ENCODE results near the gene ACTN1. TPM values are rescaled to one million over a fixed set of nuclear protein-coding genes. Genes with fewer than 3 reads are reported as not detected.
"Not testable (repeated sequence)": the region's sequence is repeated elsewhere in the genome, so short reads cannot be mapped to it uniquely, and the experiment has no call there.

ACTN1 gene
- total RNA-seq, 1 experiment from 2014 or later, result 90.9 TPM

DNA sequence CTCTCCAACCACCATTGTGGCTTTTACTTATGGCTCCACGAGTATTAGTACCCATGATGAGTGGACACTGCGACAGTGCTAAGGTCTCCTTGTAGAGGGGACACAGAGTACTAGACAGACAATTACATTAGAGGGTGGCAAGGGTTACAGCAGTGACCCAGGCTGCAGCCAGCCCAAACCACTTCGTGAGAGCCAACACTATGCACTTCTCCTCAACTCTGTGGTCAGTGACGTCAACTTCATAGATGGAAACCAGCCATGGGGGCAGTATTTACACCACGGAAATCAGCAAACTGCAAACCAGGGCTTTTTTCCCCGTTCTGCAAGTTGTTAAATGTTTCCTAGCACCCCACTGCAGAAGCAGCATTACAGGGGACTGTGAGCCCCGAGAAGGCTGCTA lies 124.7 kb downstream of the ACTN1 start:
- in situ Hi-C loops (cut with HindIII; ENCODE audit: low sequenced_read_pairs), result no loop called here
- DNase-seq (ENCODE audit: low spot score), result no peak

DNA sequence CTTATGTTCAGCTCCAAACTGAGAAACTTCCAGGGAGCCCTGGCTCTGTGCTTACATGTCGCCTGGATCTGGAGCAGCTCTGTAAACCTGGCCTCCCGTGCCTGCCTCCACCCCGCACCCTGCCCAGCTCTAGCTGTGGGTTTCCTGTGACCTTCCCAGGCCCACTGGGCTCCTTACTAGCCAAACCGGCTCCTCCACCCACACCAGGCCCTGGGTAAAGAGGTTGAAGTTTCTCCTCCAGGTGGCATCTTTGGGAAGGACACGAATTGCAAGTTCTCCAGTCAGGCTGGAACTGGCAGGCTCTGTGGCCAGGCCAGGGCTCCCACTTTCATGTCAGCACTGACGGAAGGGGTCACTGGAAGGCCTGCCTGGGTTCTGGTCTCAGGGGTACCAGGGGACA lies 125.4 kb downstream of the ACTN1 start:
- no peak for DNase-seq (ENCODE audit: low spot score)
- in situ Hi-C loops (cut with HindIII; ENCODE audit: low sequenced_read_pairs), result no loop called here

DNA sequence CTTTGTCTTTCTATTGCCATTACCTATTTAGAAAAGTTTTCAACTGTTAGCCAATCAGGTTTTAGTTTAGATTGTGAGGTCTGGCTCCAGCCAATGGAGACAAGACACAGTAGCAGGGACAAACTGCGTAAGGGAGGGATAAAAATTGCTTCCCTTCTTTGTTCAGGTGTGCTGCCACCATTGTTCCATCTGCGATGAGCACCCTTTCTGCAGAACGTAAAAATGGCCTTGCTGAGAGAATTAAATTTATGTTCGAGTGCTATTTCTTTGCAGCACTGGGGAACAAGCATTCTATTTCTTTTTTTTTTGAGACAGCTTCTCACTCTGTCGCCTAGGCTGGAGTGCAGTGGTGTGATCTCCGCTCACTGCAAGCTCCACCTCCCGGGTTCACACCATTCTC lies 126.6 kb downstream of the ACTN1 start:
- in situ Hi-C loops (cut with HindIII; ENCODE audit: low sequenced_read_pairs), result not testable (repeated sequence)

DNA sequence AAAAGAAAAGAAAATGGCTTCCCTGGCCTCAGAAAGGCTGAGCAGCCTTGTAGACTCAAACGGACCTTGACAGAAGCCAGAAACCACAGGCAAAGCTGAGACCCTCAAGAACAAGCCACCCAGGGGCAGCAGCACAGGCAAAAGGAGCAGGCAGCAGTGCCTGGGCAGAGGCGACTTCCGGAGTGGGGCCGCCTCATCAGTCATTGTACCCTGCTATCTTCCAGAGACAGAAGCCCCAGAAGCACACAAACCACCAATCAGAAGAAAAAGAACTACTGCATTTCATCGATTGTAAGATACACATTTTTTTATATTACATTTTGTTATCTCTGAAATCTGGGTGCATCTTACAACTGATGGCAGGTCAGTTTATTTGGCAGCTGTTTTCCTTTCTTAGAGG lies 128.0 kb downstream of the ACTN1 start:
- in situ Hi-C loops (cut with HindIII; ENCODE audit: low sequenced_read_pairs), result no loop called here
- DNase-seq (ENCODE audit: low spot score), result no peak

More for the DNA sequence above, 126.6 kb downstream of the ACTN1 start:
- not testable (repeated sequence) for DNase-seq (ENCODE audit: low spot score)

DNA sequence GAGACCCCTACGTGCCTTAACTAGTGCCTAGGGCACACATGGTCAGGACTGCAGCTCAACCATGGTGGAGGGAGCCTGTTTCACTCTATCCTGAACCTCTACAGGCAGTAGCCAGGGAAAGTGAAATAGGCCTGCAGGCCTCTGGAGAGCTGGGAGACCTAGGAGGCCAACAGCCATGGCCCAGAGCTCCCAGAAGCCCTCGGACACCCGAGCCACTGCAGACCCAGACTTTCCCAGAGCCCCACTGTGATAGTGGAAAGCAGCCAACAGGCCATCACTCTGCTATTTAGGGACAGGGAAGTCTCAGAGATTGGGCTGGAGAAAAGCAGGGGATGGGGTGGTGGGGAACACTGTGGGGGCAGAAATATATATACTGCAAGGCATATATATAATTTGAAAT lies 129.7 kb downstream of the ACTN1 start:
- in situ Hi-C loops (cut with HindIII; ENCODE audit: low sequenced_read_pairs), result no loop called here
- DNase-seq (ENCODE audit: low spot score), result no peak

DNA sequence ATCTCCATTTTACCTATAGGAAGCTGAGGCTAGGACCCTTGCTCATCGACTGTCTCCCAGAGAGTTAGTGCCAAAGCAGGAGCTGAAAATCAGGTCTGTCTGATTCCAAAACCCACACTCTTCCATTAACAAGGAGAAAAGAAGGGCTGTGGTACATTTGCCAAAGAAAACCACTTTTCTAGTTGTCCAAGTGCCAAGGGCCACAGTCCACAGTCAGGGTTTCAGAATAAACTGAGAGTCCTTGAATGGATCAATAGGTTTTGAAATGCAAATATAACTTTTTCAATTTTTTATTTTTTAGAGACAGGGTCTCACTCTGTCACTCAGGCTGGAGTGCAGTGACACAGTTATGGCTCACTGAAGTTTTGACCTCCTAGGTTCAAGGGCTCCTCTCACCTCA lies 130.8 kb downstream of the ACTN1 start:
- no peak for DNase-seq (ENCODE audit: low spot score)
- in situ Hi-C loops (cut with HindIII; ENCODE audit: low sequenced_read_pairs), result no loop called here

DNA sequence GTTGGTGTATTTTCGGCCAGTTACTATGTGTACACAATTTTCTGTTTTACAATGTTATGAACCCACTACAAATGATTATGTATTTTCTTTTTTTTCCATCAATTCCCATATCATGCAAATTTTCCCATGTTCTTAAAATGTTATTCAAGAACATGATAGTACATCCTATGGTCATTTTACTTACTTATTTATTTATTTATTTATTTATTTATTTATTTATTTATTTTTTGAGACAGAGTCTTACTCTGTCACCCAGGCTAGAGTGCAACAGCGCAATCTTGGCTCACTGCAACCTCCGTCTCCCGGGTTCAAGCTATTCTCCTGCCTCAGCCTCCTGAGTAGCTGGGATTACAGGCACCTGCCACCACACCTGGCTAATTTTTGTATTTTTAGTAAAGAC lies 131.5 kb downstream of the ACTN1 start:
- DNase-seq (ENCODE audit: low spot score); in situ Hi-C loops (cut with HindIII; ENCODE audit: low sequenced_read_pairs): not testable (repeated sequence)

DNA sequence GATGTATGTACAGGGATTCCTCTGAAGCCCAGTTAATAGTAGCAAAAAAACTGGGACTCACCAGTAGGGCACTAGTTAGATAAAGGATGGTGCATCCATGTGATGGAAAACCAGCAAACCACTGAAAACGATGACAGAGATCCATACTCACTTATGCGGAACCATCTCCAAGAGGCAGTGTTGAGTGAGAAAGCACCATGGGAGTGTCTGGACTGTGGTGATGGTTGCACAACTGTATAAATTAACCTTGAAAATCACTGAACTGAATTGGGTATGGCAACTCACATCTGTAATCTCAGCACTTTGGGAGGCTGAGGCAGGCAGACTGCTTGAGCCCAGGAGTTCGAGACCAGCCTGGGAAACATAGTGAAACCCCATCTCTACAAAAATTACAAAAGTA lies 132.6 kb downstream of the ACTN1 start:
- DNase-seq (ENCODE audit: low spot score), result no peak
- in situ Hi-C loops (cut with HindIII; ENCODE audit: low sequenced_read_pairs), result no loop called here

DNA sequence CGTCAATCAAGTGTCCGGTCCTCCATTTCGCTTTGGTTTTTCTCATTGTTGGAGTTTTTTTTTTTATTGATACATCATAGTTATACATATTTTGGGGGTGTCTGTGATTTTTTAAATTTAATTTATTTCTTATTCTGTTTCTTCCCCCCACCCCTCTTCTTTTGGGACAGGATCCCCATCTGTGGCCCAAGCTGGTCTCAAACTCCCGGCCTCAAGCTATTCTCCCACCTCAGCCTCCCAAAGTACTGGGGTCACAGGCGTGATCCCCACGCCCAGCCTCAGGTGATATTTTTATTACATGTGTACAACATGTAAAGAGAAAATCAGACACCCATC lies 134.9 kb downstream of the ACTN1 start:
- in situ Hi-C loops (cut with HindIII; ENCODE audit: low sequenced_read_pairs), result no loop called here

DNA sequence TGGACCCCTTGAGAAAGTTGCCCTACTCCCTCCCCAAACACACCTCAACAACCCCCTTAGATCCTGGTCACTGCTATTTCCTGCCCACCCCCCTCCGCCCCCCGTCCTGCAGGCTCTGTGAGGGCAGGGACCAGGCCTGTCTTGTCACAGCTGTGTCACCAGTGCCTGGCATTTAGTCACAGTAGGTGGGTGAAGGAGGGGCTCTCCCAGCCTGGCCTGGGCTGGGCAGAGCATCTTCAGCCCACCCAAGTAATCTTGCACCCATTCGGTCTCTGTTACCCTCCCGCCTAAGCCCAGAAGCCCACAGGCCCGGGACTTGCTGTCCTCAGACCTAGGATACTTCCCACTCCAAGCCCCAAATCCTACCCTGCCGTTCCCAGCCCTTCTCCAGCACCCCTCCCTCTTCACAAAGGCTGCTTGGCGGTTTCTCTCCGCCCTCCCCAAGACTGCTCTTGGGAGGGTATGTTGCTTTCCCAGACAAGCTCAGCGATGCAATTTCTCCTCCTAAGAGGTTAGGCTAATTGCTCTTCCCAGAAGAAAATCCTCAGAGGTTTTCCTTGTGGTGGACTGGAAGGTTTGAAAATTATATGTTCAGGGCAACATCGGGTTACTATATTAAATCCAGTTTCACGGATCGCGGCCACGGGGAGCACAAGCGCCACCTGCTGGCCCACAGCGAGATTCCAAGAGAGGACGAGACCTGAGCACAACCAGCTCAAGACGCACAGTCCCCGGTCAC lies 135.5 kb downstream of the ACTN1 start:
- in situ Hi-C loops (cut with HindIII; ENCODE audit: low sequenced_read_pairs), result no loop called here
- DNase-seq (ENCODE audit: low spot score), result peak; percentile 70

More for the DNA sequence above, 134.9 kb downstream of the ACTN1 start:
- DNase-seq (ENCODE audit: low spot score), result no peak

DNA sequence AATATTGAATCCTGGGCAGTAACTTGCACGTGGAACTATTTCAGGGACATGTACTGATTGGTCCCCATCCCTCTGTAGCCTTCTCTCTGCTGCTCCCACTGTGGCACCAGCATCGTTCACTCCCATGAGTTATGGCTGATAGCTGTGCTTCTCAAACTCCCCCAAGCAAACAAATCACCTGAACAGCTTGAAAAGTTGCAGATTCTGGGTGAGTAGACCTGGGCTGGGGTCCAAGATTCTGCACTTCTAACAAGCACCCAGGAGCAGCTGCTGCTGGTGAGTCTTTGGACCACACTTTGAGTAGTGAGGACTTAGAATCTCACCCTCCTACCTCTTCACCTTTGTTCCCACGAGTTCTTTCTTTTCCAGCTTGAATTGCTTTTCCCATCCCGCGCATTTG lies 136.8 kb downstream of the ACTN1 start:
- in situ Hi-C loops (cut with HindIII; ENCODE audit: low sequenced_read_pairs), result no loop called here
- DNase-seq (ENCODE audit: low spot score), result no peak

DNA sequence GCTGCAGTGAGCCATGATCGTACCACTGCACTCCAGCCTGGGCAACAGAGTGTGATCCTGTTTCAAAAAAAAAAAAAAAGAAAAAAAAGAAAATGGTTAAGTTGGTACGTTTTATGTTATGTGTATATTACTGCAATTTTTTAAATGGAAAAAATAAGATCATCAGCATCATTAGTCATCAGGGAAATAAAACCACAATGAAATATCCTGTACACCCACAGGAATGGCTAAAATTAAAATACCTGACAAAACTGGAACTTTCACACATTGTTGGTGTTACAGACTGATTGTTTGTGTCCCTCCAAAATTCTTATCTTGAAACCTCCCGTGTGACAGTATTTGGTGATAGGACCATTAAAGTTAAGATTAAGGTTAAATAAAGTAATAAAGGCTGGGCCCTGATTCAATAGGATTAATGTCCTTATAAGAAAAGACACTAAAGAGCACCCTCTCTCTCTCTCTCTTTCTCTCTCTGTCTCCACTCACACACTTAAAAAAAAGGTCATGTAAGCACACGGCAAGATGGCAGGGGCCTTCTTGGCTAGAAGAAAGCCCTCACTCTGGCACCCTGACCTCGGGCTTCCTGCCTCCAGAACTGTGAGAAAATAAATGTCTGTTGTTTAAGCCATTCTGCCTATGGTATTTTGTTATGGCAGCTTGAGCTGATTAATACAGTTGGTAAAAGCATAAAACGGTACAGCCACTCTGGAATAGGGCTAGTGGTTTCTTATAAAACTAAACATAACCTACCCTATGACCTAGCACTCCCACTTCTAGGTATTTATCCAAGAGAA lies 137.9 kb downstream of the ACTN1 start:
- in situ Hi-C loops (cut with HindIII; ENCODE audit: low sequenced_read_pairs), result no loop called here
- no peak for DNase-seq (ENCODE audit: low spot score)

DNA sequence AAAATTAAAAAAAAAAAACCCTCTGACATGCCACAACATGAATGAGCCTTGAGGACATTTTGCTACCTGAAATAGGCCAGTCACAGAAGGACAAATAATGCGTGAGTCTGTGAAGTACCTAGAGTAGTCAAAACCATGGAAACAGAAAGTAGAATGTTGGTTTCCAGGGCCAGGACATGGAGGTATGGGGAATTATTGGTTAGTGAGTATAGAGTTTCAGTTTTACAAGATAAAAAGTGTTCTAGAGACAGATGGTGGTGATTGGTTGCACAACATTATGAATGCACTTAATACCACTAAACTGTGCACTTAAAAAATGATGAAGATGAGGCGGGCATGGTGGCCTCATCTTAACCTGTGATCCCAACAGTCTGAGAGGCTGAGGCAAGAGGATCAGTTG lies 138.6 kb downstream of the ACTN1 start:
- no peak for DNase-seq (ENCODE audit: low spot score)
- in situ Hi-C loops (cut with HindIII; ENCODE audit: low sequenced_read_pairs), result no loop called here

DNA sequence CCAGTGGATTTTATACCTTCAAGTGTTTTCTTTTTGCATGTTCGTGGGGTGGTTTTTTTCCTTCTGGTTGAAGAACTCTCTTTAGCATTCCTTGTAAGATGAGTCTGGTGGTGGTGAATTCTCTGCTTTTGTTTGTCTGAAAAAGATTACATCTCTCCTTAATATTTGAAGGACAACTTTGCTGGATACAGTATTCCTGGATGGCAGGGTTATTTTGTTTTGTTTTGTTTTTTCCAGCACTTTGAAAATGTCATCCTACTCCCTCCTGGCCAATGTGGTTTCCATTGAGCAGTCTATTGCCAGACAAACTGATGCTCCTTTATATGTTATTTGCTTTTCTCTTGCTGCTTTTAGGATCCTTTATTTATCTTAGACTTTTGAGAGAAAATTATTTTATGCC lies 143.0 kb downstream of the ACTN1 start:
- no peak for DNase-seq (ENCODE audit: low spot score)
- in situ Hi-C loops (cut with HindIII; ENCODE audit: low sequenced_read_pairs), result no loop called here

DNA sequence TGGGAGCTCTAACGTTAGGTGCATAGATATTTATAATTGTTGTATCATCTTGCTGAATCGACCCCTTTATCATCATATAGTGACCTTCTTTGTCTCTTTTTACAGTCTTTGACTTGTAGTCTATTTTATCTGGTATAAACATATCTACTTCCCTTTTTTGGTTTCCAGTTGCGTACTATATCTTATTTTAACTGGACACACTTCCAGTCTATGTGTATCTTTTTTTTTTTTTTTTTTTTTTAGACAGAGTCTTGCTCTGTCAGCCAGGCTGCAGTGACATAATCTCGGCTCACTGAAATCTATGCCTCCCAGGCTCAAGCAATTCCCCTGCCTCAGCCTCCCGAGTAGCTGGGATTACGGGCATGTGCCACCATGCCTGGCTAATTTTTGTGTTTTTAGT lies 144.3 kb downstream of the ACTN1 start:
- DNase-seq (ENCODE audit: low spot score), result no peak
- in situ Hi-C loops (cut with HindIII; ENCODE audit: low sequenced_read_pairs), result no loop called here

DNA sequence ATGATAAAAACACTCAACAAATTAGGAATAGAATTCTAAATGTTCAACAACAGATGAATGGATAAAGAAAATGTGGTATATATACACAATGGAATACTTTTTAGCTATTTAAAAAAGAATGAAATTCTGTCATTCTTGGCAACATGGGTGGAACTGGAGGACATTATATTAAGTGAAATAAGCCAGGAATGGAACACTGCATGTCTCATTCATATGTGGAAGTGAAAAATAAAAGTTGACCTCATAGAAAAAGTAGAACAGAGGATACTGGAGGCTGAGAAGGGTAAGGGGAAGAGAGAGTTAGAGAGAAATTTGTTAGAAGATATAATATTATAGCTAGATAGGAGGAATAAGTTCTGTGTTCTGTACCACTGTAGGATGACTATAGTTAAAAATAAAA lies 150.4 kb downstream of the ACTN1 start:
- in situ Hi-C loops (cut with HindIII; ENCODE audit: low sequenced_read_pairs), result no loop called here
- DNase-seq (ENCODE audit: low spot score), result no peak

DNA sequence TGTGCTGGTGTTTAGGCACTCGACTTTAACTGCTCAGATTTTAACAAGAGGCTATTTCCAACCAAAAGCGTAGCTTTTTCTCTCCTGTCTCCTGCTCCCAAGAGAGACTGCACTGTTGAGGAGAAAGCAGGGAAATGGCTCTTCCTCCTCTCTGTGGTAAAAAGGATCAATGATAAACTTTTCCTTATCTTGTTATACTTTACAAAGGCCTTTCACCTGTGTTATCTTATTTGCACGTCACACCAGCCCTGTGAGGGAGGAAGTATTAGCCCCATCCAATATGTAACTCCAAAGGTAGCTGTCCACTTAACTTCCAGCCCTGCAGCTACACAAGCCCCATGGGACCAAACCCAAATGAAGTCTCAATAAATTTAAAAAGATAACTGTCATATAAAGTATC lies 153.4 kb downstream of the ACTN1 start:
- DNase-seq (ENCODE audit: low spot score), result no peak
- in situ Hi-C loops (cut with HindIII; ENCODE audit: low sequenced_read_pairs), result no loop called here

DNA sequence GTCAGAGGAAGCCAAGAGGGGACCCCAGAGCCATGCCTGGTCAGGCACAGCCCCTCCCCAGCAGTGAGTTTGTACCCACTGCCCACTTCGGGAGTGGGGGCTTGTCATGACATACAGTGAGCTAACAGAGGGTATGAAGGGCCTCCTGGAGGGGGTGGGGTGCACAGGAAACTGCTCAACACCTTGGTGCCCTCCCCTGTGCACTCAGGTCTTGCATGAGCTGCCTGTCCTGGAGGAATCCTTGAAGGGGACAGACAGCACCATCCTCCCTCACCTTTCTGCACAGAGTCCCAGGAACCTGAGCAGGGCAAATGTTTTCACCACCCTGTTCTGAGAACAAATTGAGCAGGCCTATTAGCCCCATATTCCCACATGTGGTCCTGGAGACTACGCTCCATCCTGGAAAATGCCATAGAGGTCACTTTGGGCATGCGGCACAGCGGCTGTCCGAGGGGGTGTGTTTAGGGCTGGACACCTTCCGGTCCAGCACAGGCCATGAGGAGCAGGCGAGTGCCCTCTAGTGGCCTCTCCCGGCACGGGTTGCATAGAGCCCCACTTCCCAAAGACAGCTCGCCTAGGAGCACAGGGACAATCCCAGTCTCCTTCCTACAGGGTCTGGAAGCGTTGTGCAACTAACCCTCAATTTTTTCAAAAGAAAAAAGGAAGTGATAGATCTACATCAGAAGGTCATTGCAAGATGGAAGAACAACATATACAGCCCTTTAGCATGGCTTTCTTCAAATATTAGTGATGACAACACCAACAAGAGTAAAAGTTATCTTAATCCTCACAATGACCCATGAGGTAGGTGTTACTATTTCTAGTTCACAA lies 154.4 kb downstream of the ACTN1 start:
- in situ Hi-C loops (cut with HindIII; ENCODE audit: low sequenced_read_pairs), result no loop called here
- DNase-seq (ENCODE audit: low spot score), result peak; percentile 62

DNA sequence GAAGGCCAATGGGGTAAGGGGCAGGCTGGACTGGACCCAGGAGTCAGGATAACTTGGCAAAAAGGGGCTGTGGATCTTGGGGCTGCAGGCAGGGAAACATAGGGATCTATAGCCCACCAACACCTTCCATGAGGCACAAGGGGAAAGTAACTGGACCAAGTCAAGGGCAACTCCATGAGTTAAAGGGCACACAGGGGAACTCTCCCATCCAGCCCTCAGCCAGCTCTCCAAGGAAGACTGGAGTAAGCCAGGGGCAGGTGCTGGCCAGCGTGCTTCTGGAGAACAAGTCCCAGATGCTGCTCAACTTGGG lies 154.9 kb downstream of the ACTN1 start:
- in situ Hi-C loops (cut with HindIII; ENCODE audit: low sequenced_read_pairs), result no loop called here
- no peak for DNase-seq (ENCODE audit: low spot score)

Measured in G401 (cell line).